ENCODE results near the gene FUZ. TPM values are rescaled to one million over a fixed set of nuclear protein-coding genes. Genes with fewer than 3 reads are reported as not detected.
A peak's percentile ranks its signal among the peaks of the same experiment; 100 is the strongest.

FUZ gene
- total RNA-seq, 4 donors from 2014 or later = 9.1 to 21.5 (median 15.6) TPM

GRCh38 chr19:49855676-49856573 lies 42.8 kb upstream of the FUZ start:
- H3K4me3 ChIP-seq (ENCODE audit: low read depth, poor library complexity, severe bottlenecking) = no peak overlapping the region
- DNase-seq (ENCODE audit: low spot score in 2 of 2) = peak; percentile 14 to 80
- TF ChIP-seq, protein P1, sequence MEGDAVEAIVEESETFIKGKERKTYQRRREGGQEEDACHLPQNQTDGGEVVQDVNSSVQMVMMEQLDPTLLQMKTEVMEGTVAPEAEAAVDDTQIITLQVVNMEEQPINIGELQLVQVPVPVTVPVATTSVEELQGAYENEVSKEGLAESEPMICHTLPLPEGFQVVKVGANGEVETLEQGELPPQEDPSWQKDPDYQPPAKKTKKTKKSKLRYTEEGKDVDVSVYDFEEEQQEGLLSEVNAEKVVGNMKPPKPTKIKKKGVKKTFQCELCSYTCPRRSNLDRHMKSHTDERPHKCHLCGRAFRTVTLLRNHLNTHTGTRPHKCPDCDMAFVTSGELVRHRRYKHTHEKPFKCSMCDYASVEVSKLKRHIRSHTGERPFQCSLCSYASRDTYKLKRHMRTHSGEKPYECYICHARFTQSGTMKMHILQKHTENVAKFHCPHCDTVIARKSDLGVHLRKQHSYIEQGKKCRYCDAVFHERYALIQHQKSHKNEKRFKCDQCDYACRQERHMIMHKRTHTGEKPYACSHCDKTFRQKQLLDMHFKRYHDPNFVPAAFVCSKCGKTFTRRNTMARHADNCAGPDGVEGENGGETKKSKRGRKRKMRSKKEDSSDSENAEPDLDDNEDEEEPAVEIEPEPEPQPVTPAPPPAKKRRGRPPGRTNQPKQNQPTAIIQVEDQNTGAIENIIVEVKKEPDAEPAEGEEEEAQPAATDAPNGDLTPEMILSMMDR (IDR thresholded peaks at IDR 0.05) = no peak
- TF ChIP-seq POLR2A (IDR thresholded peaks at IDR 0.05) = no peak
- intact Hi-C loops (cut with DNase I; ENCODE audit: low total_unique reads) = no loop called here
- 82 to 88% methylated on average over 18 to 20 of the region's 21 CpGs for WGBS, 2 donors

GRCh38 chr19:49855277-49855675 lies 42.2 kb upstream of the FUZ start:
- no peak overlapping the region for H3K4me3 ChIP-seq (ENCODE audit: low read depth, poor library complexity, severe bottlenecking)
- TF ChIP-seq, protein P1 (IDR thresholded peaks at IDR 0.05) = no peak
- no peak for TF ChIP-seq POLR2A (IDR thresholded peaks at IDR 0.05)
- 85 to 92% methylated on average over 12 of the region's 12 CpGs for WGBS, 2 donors
- DNase-seq (ENCODE audit: low spot score in 2 of 2) = no peak
- intact Hi-C loops (cut with DNase I; ENCODE audit: low total_unique reads) = no loop called here

- TF ChIP-seq POLR2A (IDR thresholded peaks at IDR 0.05) = no peak
- TF ChIP-seq, protein P1 (IDR thresholded peaks at IDR 0.05) = no peak
- no peak overlapping the region for H3K4me3 ChIP-seq (ENCODE audit: low read depth, poor library complexity, severe bottlenecking)
- peak; percentile 14 to 87 for DNase-seq (ENCODE audit: low spot score in 2 of 2)
- 87 to 89% methylated on average over 29 to 35 of the region's 39 CpGs for WGBS, 2 donors
- intact Hi-C loops (cut with DNase I; ENCODE audit: low total_unique reads) = no loop called here
These were observed 41.5 kb upstream of the FUZ start for GRCh38 chr19:49854378-49855263.

DNA sequence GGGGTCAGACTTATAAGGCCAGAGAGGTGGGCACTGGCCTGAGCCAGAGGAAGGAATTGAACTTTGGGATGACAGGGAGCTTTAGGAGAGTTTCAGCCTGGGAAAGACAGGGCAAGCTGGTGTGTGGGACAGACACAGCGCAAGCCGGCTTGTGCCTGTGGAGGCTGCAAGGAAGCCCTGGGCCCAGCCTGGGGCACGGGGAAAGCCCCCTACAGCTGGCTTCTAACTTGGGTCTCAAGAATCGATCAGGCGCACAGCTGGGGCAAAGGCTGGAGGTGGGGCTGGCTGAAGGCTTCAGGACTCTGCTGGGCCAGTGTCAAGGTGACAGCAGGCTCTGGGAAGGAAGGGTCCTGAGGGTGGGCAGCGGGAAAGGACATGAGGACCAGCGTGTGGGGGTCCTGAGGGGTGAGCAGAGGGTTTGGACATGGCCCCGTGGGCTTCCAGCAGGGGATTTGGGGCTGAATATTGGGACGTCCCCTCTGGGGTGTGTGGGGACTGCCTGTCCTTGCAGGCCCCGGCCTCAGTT lies 40.8 kb upstream of the FUZ start:
- TF ChIP-seq, protein P1 (IDR thresholded peaks at IDR 0.05) = no peak
- no peak for TF ChIP-seq POLR2A (IDR thresholded peaks at IDR 0.05)
- peak in 1 of 2 donors; percentile 73 for DNase-seq (ENCODE audit: low spot score in 2 of 2)
- no peak overlapping the region for H3K4me3 ChIP-seq (ENCODE audit: low read depth, poor library complexity, severe bottlenecking)
- 85% methylated on average over 10 of the region's 10 CpGs for WGBS, 2 donors
- intact Hi-C loops (cut with DNase I; ENCODE audit: low total_unique reads) = no loop called here

- 54 to 60% methylated on average over 14 of the region's 14 CpGs for WGBS, 2 donors
These were observed 39.6 kb upstream of the FUZ start for GRCh38 chr19:49852631-49853126.

More at GRCh38 chr19:49852631-49853126, 39.6 kb upstream of the FUZ start:
- H3K4me3 ChIP-seq (ENCODE audit: low read depth, poor library complexity, severe bottlenecking) = no peak overlapping the region
- peak; percentile 15 to 57 for DNase-seq (ENCODE audit: low spot score in 2 of 2)
- intact Hi-C loops (cut with DNase I; ENCODE audit: low total_unique reads) = no loop called here
- TF ChIP-seq, protein P1 (IDR thresholded peaks at IDR 0.05) = no peak
- TF ChIP-seq POLR2A (IDR thresholded peaks at IDR 0.05) = no peak
